ENCODE measurements around the gene GLA. TPM values are rescaled to one million over a fixed set of nuclear protein-coding genes. Genes with fewer than 3 reads are reported as not detected.

Gene GLA
- total RNA-seq, 1 donor from 2014 or later: 39.6 TPM

- DNase-seq (ENCODE audit: low read depth): no peak
- H3K4me3 ChIP-seq (ENCODE audit: low read depth, low read length): no peak overlapping the region
- no peaks in the 10 kb centered on the region for H3K36me3 ChIP-seq (ENCODE audit: control insufficient read depth, insufficient read depth, low read length)
- no peaks in the 10 kb centered on the region for H3K27me3 ChIP-seq (ENCODE audit: control insufficient read depth, insufficient read depth, low read length)
- TF ChIP-seq, protein P1, sequence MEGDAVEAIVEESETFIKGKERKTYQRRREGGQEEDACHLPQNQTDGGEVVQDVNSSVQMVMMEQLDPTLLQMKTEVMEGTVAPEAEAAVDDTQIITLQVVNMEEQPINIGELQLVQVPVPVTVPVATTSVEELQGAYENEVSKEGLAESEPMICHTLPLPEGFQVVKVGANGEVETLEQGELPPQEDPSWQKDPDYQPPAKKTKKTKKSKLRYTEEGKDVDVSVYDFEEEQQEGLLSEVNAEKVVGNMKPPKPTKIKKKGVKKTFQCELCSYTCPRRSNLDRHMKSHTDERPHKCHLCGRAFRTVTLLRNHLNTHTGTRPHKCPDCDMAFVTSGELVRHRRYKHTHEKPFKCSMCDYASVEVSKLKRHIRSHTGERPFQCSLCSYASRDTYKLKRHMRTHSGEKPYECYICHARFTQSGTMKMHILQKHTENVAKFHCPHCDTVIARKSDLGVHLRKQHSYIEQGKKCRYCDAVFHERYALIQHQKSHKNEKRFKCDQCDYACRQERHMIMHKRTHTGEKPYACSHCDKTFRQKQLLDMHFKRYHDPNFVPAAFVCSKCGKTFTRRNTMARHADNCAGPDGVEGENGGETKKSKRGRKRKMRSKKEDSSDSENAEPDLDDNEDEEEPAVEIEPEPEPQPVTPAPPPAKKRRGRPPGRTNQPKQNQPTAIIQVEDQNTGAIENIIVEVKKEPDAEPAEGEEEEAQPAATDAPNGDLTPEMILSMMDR (IDR thresholded peaks at IDR 0.05; ENCODE audit: insufficient read depth, low read length, poor library complexity, severe bottlenecking): no peak
Measured at GRCh38 chrX:101383679-101384205, 24.0 kb downstream of the GLA start.

DNA sequence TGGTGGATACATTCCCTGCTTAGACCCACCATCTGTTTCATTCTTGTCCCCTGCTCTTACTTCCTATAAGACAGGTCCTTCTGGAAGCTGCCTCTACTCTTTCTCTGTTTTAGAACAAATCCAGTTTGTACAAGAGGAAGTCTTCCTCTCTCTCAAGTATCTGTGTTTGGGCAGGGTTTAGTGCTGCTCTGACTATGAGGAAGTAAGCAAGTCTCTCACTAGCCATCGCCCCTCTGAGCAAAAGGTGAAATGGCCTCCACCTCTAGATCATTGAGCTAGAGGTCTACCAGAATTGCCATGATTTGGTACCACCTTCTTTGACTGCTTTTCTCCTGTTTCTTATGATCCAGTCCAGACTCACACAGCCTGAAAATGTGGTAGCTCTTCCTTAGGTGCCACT is 30.2 kb downstream of the GLA start:
- no peak for DNase-seq (ENCODE audit: low read depth)
- Histone ChIP-seq H3K27me3 (ENCODE audit: control insufficient read depth, insufficient read depth, low read length) (no peaks in the 10 kb centered on the region), H3K36me3 (ENCODE audit: control insufficient read depth, insufficient read depth, low read length) (no peaks in the 10 kb centered on the region), H3K4me3 (ENCODE audit: low read depth, low read length) (no peak overlapping the region)
- TF ChIP-seq, protein P1 (IDR thresholded peaks at IDR 0.05; ENCODE audit: insufficient read depth, low read length, poor library complexity, severe bottlenecking): no peak

DNA sequence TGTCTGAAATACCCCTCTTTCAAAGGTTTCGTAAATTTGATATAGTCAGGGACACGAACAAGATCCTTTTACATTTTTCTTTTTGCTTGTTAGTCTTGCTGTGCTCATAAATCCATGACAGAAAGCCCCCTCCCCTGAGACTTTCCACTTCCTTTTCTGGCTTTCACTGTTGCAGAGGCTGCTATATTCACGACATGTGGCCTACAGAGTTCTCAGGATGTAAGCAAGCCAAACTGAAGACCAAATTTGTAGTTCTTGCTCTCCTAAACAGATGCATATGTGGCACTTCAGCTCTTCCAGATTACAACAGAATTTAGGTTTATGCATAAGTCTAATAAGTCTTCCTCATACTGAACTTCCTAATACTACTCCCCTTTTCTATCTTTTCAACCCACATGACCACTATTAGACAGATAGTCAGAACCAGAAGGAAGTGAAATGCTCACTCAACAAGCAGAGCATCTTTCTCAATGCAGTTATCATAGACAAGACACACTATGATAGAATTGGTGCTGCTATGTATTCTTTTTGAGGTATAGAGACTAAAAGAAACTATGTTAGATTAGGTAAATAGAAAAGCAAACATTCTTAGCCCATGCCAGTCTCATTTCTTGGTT is 36.7 kb downstream of the GLA start:
- H3K36me3 ChIP-seq (ENCODE audit: control insufficient read depth, insufficient read depth, low read length): no peaks in the 10 kb centered on the region
- DNase-seq (ENCODE audit: low read depth): no peak
- TF ChIP-seq, protein P1 (IDR thresholded peaks at IDR 0.05; ENCODE audit: insufficient read depth, low read length, poor library complexity, severe bottlenecking): no peak
- H3K27me3 ChIP-seq (ENCODE audit: control insufficient read depth, insufficient read depth, low read length): no peaks in the 10 kb centered on the region
- no peak overlapping the region for H3K4me3 ChIP-seq (ENCODE audit: low read depth, low read length)

DNA sequence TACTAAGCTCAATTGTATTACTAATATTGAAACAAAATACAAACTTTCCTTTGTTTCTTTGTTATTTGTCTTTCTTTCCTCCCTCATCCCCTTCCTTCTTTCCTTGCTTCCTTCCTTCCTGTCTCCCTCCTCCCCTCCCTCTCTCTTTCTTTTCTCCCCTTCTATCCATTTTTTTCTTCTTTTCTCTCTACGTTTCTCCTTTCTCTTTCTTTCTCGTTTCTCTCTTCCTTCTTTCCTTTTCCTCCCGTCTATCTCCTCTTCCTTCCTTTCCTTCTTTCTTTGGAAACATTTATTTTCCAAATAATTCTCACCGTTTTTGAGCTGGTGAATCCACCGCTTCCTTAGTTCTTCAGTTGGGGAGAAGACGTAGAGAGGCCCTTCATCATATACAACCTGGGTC is 38.0 kb downstream of the GLA start:
- H3K27me3 ChIP-seq (ENCODE audit: control insufficient read depth, insufficient read depth, low read length): no peaks in the 10 kb centered on the region
- DNase-seq (ENCODE audit: low read depth): no peak
- TF ChIP-seq, protein P1 (IDR thresholded peaks at IDR 0.05; ENCODE audit: insufficient read depth, low read length, poor library complexity, severe bottlenecking): no peak
- H3K4me3 ChIP-seq (ENCODE audit: low read depth, low read length): no peak overlapping the region
- H3K36me3 ChIP-seq (ENCODE audit: control insufficient read depth, insufficient read depth, low read length): no peaks in the 10 kb centered on the region

DNA sequence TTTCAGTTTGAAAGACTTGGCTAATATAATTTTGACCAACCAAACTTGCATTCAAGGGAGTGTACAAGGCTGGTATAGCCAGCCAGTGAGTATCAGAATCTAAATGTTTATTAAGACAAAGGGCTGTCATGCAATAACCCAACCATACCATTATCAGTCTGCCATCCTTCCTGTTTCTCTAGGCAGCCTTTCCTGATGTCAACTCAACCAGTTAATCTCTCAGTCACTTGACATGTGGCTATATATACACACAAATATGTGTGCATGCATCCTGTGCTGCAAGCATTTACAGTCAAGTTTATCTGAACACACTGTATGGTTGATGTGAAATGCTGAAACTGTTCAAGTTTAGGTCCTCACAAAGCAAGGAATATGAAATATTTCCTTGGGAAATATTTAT is 38.9 kb downstream of the GLA start:
- no peak for DNase-seq (ENCODE audit: low read depth)

More for the DNA sequence above, 38.9 kb downstream of the GLA start:
- TF ChIP-seq, protein P1 (IDR thresholded peaks at IDR 0.05; ENCODE audit: insufficient read depth, low read length, poor library complexity, severe bottlenecking): no peak
- H3K27me3 ChIP-seq (ENCODE audit: control insufficient read depth, insufficient read depth, low read length): no peaks in the 10 kb centered on the region
- no peak overlapping the region for H3K4me3 ChIP-seq (ENCODE audit: low read depth, low read length)
- H3K36me3 ChIP-seq (ENCODE audit: control insufficient read depth, insufficient read depth, low read length): no peaks in the 10 kb centered on the region
